Neural progenitor cell (in vitro differentiated cells): ENCODE results near the gene RASD2.

Experiments
- EZH2 ChIP-seq: fragments of 200-600 bp; sonication (generic); IDR thresholded peaks from 2 replicates; pipeline ENCODE4 v1.6.1; 2017; ENCODE audit warnings: antibody characterized with exemption, mild to moderate bottlenecking, moderate library complexity
- TF ChIP-seq, protein P1 (sequence below): fragments of 200-600 bp; sonication (generic); IDR thresholded peaks from 2 replicates; pipeline ENCODE4 v1.5.1; 2017; ENCODE audit warnings: antibody characterized with exemption, mild to moderate bottlenecking

DNA sequence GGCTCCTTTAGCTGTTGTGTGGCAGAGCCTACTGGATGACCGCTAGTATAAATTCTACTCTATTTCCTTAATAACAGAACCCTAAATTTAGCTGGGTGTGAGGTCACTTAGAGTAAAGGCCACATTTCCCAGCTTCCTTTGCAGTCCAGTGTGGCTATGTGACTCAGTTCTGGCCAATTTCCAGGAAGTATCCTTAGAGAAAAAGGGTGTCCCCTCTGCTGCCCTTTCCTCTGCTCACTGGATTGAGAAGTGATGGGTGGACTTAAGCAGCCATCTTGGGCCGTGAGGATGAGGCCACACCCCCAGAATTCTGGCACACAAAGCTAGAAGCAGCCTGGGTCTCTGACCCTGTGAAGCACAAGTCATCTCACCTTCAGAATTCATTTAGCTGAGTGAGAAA lies 11.7 kb upstream of the RASD2 start:
- TF ChIP-seq, protein P1, sequence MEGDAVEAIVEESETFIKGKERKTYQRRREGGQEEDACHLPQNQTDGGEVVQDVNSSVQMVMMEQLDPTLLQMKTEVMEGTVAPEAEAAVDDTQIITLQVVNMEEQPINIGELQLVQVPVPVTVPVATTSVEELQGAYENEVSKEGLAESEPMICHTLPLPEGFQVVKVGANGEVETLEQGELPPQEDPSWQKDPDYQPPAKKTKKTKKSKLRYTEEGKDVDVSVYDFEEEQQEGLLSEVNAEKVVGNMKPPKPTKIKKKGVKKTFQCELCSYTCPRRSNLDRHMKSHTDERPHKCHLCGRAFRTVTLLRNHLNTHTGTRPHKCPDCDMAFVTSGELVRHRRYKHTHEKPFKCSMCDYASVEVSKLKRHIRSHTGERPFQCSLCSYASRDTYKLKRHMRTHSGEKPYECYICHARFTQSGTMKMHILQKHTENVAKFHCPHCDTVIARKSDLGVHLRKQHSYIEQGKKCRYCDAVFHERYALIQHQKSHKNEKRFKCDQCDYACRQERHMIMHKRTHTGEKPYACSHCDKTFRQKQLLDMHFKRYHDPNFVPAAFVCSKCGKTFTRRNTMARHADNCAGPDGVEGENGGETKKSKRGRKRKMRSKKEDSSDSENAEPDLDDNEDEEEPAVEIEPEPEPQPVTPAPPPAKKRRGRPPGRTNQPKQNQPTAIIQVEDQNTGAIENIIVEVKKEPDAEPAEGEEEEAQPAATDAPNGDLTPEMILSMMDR = no peak
- TF ChIP-seq EZH2 = no peak
